GM19328 (cell line): ENCODE measurements around the gene SYNJ2.

ENCODE experiments used
- ATAC-seq: cut with Tn5 transposase; IDR thresholded peaks from one replicate; pipeline ENCODE4 v1.9.1; 2021; ENCODE audit warnings: mild to moderate bottlenecking, moderate library complexity; ENCODE audit not compliant: unreplicated experiment

SYNJ2 gene

GRCh38 chr6:158110986-158111385 lies 129.3 kb downstream of the SYNJ2 start:
- no peak for ATAC-seq

- no peak for ATAC-seq
These were observed 130.3 kb downstream of the SYNJ2 start for GRCh38 chr6:158111987-158112386.

- ATAC-seq, result no peak
These were observed 132.1 kb downstream of the SYNJ2 start for GRCh38 chr6:158113802-158114201.

GRCh38 chr6:158115102-158115501 lies 133.4 kb downstream of the SYNJ2 start:
- no peak for ATAC-seq

GRCh38 chr6:158115508-158115907 lies 133.8 kb downstream of the SYNJ2 start:
- no peak for ATAC-seq

- ATAC-seq, result no peak
These were observed 137.2 kb downstream of the SYNJ2 start for GRCh38 chr6:158118886-158119285.

- ATAC-seq, result no peak
These were observed 139.7 kb downstream of the SYNJ2 start for GRCh38 chr6:158121335-158121734.

GRCh38 chr6:158122048-158122447 lies 140.4 kb downstream of the SYNJ2 start:
- ATAC-seq, result no peak

- no peak for ATAC-seq
These were observed 142.6 kb downstream of the SYNJ2 start for GRCh38 chr6:158124288-158124687.

- ATAC-seq, result no peak
These were observed 143.6 kb downstream of the SYNJ2 start for GRCh38 chr6:158125271-158125670.

- ATAC-seq, result no peak
These were observed 150.3 kb downstream of the SYNJ2 start for GRCh38 chr6:158131926-158132325.

- ATAC-seq, result no peak
These were observed 161.1 kb downstream of the SYNJ2 start for GRCh38 chr6:158142789-158143188.

- no peak for ATAC-seq
These were observed 162.0 kb downstream of the SYNJ2 start for GRCh38 chr6:158143700-158144099.
